GM12878 (cell line): Measurements from ENCODE around the gene ZNF792. TPM values are rescaled to one million over a fixed set of nuclear protein-coding genes. Genes with fewer than 3 reads are reported as not detected.

Experiments used
- ATAC-seq: fragments of 200-7000 bp; cut with Tn5 transposase; 3 replicates; pipeline ENCODE4 v1.9.1; 2020; ENCODE audit warnings: mild to moderate bottlenecking, moderate library complexity
- BruUV-seq: library from RNA; stranded (reverse); fragments of 400-500 nt; replicated peaks from 2 replicates; lab custom pipeline; 2021; lab: Mats Ljungman, UMichigan
- CTCF ChIA-PET: fragments of 300-600 bp; sonication (Branson Sonifier 250); formaldehyde crosslinking; extraction: SDS; loops from one replicate; lab custom pipeline; 2021; ENCODE audit warnings: inconsistent platforms; lab: Yijun Ruan, JAX
- POLR2A ChIA-PET: fragments of 350-600 bp; formaldehyde crosslinking; extraction: SDS; loops from one replicate; lab custom pipeline; 2021; ENCODE audit warnings: inconsistent platforms; lab: Charles Lee
- RAD21 ChIA-PET: fragments of 300-600 bp; sonication (Branson Sonifier 250); formaldehyde crosslinking; loops from one replicate; lab custom pipeline; 2023; ENCODE audit warnings: antibody characterized with exemption; ENCODE audit not compliant: unreplicated experiment; lab: Charles Lee
- SMC1A ChIA-PET: fragments of 300-600 bp; sonication (Branson Sonifier 250); formaldehyde crosslinking; loops from one replicate; lab custom pipeline; 2023; ENCODE audit not compliant: unreplicated experiment, uncharacterized antibody; lab: Charles Lee
- DNase-seq: peaks from one replicate; pipeline ENCODE4 v3.0.0-alpha.2; 2011; ENCODE audit warnings: low read depth, low spot score
- FAIRE-seq: peaks from 3 replicates; lab custom pipeline; 2011; peaks lifted over from hg19 to GRCh38; lab: Jason Lieb, UNC
- H2AFZ ChIP-seq: 2 replicates; pipeline ENCODE4 v1.6.0; 2011; ENCODE audit warnings: low read depth, low read length, control low read depth; ENCODE audit not compliant: control insufficient read depth
- H3K27ac ChIP-seq: 2 replicates; pipeline ENCODE4 v1.5.1; 2011; ENCODE audit warnings: control low read depth; ENCODE audit not compliant: control insufficient read depth, insufficient read depth
- H3K27me3 ChIP-seq, 2 experiments: replicated peaks in 1 of 2; 2 replicates each; pipeline versions ENCODE4 v1.6.0 to v1.6.1; 2011; ENCODE audit warnings: low read length in 1 of 2; ENCODE audit not compliant: control insufficient read depth in 2 of 2, insufficient read depth in 2 of 2
- H3K36me3 ChIP-seq, 2 experiments: 2 replicates each; pipeline ENCODE4 v1.5.1; 2011; ENCODE audit warnings: low read length in 1 of 2; ENCODE audit not compliant: control insufficient read depth in 2 of 2, insufficient read depth in 2 of 2
- H3K4me1 ChIP-seq: 2 replicates; pipeline ENCODE4 v1.6.1; 2011; ENCODE audit warnings: mild to moderate bottlenecking, low read length, moderate library complexity, mixed read lengths; ENCODE audit not compliant: control insufficient read depth, insufficient read depth
- H3K4me2 ChIP-seq: 2 replicates; pipeline ENCODE4 v1.6.0; 2011; ENCODE audit warnings: control low read depth; ENCODE audit not compliant: control insufficient read depth, insufficient read depth
- H3K4me3 ChIP-seq: fragments of 200-600 bp; sonication (generic); 2 replicates; pipeline ENCODE4 v1.5.1; 2016
- H3K79me2 ChIP-seq: 2 replicates; pipeline ENCODE4 v1.6.0; 2011; ENCODE audit warnings: low read length; ENCODE audit not compliant: control insufficient read depth, insufficient read depth
- H3K9ac ChIP-seq: 2 replicates; pipeline ENCODE4 v1.8.0; 2011; ENCODE audit warnings: low read length, control low read depth, mixed read lengths; ENCODE audit not compliant: control insufficient read depth, insufficient read depth
- H3K9me3 ChIP-seq: replicated peaks from 3 replicates; pipeline ENCODE4 v1.5.1; 2011; ENCODE audit warnings: mild to moderate bottlenecking, low read length; ENCODE audit not compliant: control insufficient read depth, insufficient read depth
- H4K20me1 ChIP-seq: 2 replicates; pipeline ENCODE4 v1.6.0; 2011; ENCODE audit not compliant: control insufficient read depth, insufficient read depth
- E2F4 ChIP-seq: IDR thresholded peaks from 2 replicates; pipeline ENCODE4 v1.6.1; 2012; ENCODE audit warnings: low read depth, low read length, improper control_type of control experiment
- FOXM1 ChIP-seq: IDR thresholded peaks from 2 replicates; pipeline ENCODE4 v1.6.1; 2012; ENCODE audit warnings: low read depth, mild to moderate bottlenecking, inconsistent platforms, low read length, moderate library complexity
- GABPA ChIP-seq: IDR thresholded peaks from 2 replicates; pipeline ENCODE4 v1.6.1; 2014; ENCODE audit warnings: antibody characterized with exemption, low read depth, mild to moderate bottlenecking, inconsistent platforms
- IKZF1 ChIP-seq: fragments of 450-650 bp; conservative IDR thresholded peaks from 2 replicates; pipeline ENCODE4 v1.6.1; 2017; ENCODE audit warnings: antibody characterized with exemption, mild to moderate bottlenecking
- KLF5 ChIP-seq: fragments of 450-650 bp; IDR thresholded peaks from 2 replicates; pipeline ENCODE4 v1.6.1; 2014; ENCODE audit warnings: mild to moderate bottlenecking; ENCODE audit not compliant: partially characterized antibody
- MEF2B ChIP-seq: fragments of 450-650 bp; IDR thresholded peaks from 2 replicates; pipeline ENCODE4 v1.6.1; 2018; ENCODE audit warnings: mild to moderate bottlenecking, moderate library complexity; ENCODE audit not compliant: partially characterized antibody, poor library complexity, severe bottlenecking
- NR2F1 ChIP-seq: fragments of 450-650 bp; conservative IDR thresholded peaks from 2 replicates; pipeline ENCODE4 v1.6.1; 2017; ENCODE audit warnings: mild to moderate bottlenecking
- RAD21 ChIP-seq: IDR thresholded peaks from 2 replicates; pipeline ENCODE4 v1.6.1; 2011; ENCODE audit warnings: mild to moderate bottlenecking, low read depth, low read length, moderate library complexity; ENCODE audit not compliant: insufficient read depth
- RUNX3 ChIP-seq: IDR thresholded peaks from 2 replicates; pipeline ENCODE4 v1.6.1; 2012; ENCODE audit warnings: low read length, inconsistent platforms
- SRF ChIP-seq, 2 experiments: IDR thresholded peaks; 2 replicates each; pipeline ENCODE4 v1.6.1; 2011; ENCODE audit warnings: low read depth in 2 of 2, low read length in 2 of 2, mild to moderate bottlenecking in 1 of 2, moderate library complexity in 1 of 2
- ZBTB40 ChIP-seq: fragments of 450-650 bp; IDR thresholded peaks from 2 replicates; pipeline ENCODE4 v1.6.1; 2016; ENCODE audit warnings: mild to moderate bottlenecking, moderate library complexity, borderline replicate concordance
- ZNF687 ChIP-seq: fragments of 450-650 bp; IDR thresholded peaks from 2 replicates; pipeline ENCODE4 v1.6.1; 2017; ENCODE audit warnings: mild to moderate bottlenecking, moderate library complexity
- WGBS: methylation state at CpG from one replicate; pipeline ENCODE4 v1.1.6; 2016; ENCODE audit warnings: low lambda C conversion rate; ENCODE audit not compliant: insufficient replicate concordance, insufficient coverage; ENCODE audit errors: missing lambda C conversion rate; 5-methylcytosine and 5-hydroxymethylcytosine counted together
- in situ Hi-C: fragments of 300-500 bp; cut with MboI; formaldehyde crosslinking; loops from 9 replicates; pipeline ENCODE4 v1.14.3; 2018; ENCODE audit warnings: mixed read lengths
- intact Hi-C: fragments of 100-400 bp; cut with micrococcal nuclease; formaldehyde crosslinking; loops from one replicate; pipeline ENCODE4 v1.14.2; 2022; ENCODE audit not compliant: unreplicated experiment
- polyA plus RNA-seq, 11 experiments: library from polyadenylated mRNA; depleted of rRNA in 4 of 11; unstranded in 6 of 11; stranded (reverse) in 5 of 11; fragments of >200 nt; fragmentation: Nextera tagmentation in 4 of 11; fragmentation: Illumina TruSeq in 1 of 11; extraction: Ambion mirVana in 4 of 11; extraction: Trizol in 1 of 11; gene quantifications; 1 replicate in 1 of 11; 2 replicates in 10 of 11; pipeline versions ENCODE4 v1.2.1 to v1.2.3, GENCODE V29; 2011 to 2016; ENCODE audit warnings: inconsistent platforms in 2 of 11, missing spikeins in 2 of 11, low read depth in 1 of 11
- total RNA-seq, 4 experiments: library from RNA; depleted of rRNA in 3 of 4; stranded (reverse); fragments of >200 nt in 3 of 4; fragmentation: Illumina TruSeq in 1 of 4; extraction: Trizol in 1 of 4; gene quantifications; 2 replicates each; pipeline versions ENCODE4 v1.2.1 to v1.2.3, GENCODE V29; 2013 to 2021

The ZNF792 gene
- total and polyA plus RNA-seq, 10 of the 15 experiments (the other 5 are each of a cell fraction or from before 2014, with no cell fraction given), result 0.53 to 4.8 (median 1.3) TPM

GRCh38 chr19:34990578-34991192 lies 26.7 kb upstream of the ZNF792 start (continued):
- TF ChIP-seq SRF (IDR thresholded peaks at IDR 0.05; ENCODE audit: low read depth in 2 of 2, low read length in 2 of 2), result no peak

- Histone ChIP-seq H3K36me3 (no peaks in the 10 kb centered on the region), H4K20me1 (no peaks in the 10 kb centered on the region), H3K4me2 (no peak overlapping the region), H3K4me3 (no peak overlapping the region), H3K27ac (peak overlapping the region; percentile 38), H3K27me3 (no peaks in the 10 kb centered on the region), H3K4me1 (peaks cover 4% of the 10 kb centered on the region; the same call in 1 of the 2 replicates), H2AFZ (no peak overlapping the region; the same call in 1 of the 2 replicates), H3K79me2 (no peaks in the 10 kb centered on the region), H3K9me3 (no peaks in the 10 kb centered on the region; the same call in 2 of the 3 replicates), H3K9ac (no peak overlapping the region)
- ChIA-PET CTCF (interaction anchor here (1.1 to 4.6 kb wide), 7 partner anchors 10 to 350 kb away, joined by 3 to 26 read pairs (median 3); partner anchors contain the start of gene GRAMD1A), SMC1A (interaction anchor here (0.6 to 2.6 kb wide), 8 partner anchors 8 to 97 kb away, joined by 3 to 17 read pairs (median 4); partner anchors contain the start of gene GRAMD1A), RAD21 (interaction anchor here (0.6 to 3.4 kb wide), 8 partner anchors 9 to 1697 kb away, joined by 3 to 33 read pairs (median 6); partner anchors contain the start of gene GRAMD1A), POLR2A (interaction anchor here (0.6 to 3.1 kb wide), 7 partner anchors 11 to 713 kb away, joined by 3 to 38 read pairs (median 4); partner anchors contain the start of gene GRAMD1A)
- intact Hi-C loops (no loop called here), in situ Hi-C loops (no loop called here)
- DNase-seq, result no peak
- 14% methylated on average over 6 of the region's 6 CpGs for WGBS
- FAIRE-seq, result no peak
- ATAC-seq, result peak; percentile 52
- BruUV-seq, result TSS peak; percentile 80
- TF ChIP-seq RAD21 (no peak), ZNF687 (no peak), FOXM1 (peak; percentile 26; the same call in 1 of the 2 replicates), KLF5 (no peak), GABPA (no peak), RUNX3 (peak; percentile 30; the same call in 1 of the 2 replicates), IKZF1 (peak; percentile 78), MEF2B (peak; percentile 57), E2F4 (no peak), NR2F1 (no peak), ZBTB40 (no peak)
These were observed 25.3 kb upstream of the ZNF792 start for GRCh38 chr19:34989298-34989697.
